HUES64 (cell line): ENCODE results near the gene VASN.

Source experiments
- H3K27ac ChIP-seq: 2 replicates; pipeline ENCODE4 v1.7.0; 2013; ENCODE audit warnings: low read depth, low read length, inconsistent platforms
- H3K27me3 ChIP-seq: 2 replicates; pipeline ENCODE4 v1.6.1; 2013; ENCODE audit warnings: mild to moderate bottlenecking, low read length; ENCODE audit not compliant: insufficient read depth
- H3K36me3 ChIP-seq: 2 replicates; pipeline ENCODE4 v1.6.1; 2013; ENCODE audit warnings: mild to moderate bottlenecking, low read length; ENCODE audit not compliant: insufficient read depth
- H3K4me1 ChIP-seq: 2 replicates; pipeline ENCODE4 v1.6.1; 2013; ENCODE audit warnings: mild to moderate bottlenecking, low read length, moderate library complexity; ENCODE audit not compliant: insufficient read depth
- H3K4me3 ChIP-seq: 2 replicates; pipeline ENCODE4 v1.5.1; 2013; ENCODE audit warnings: mild to moderate bottlenecking, low read length, moderate library complexity
- H3K9ac ChIP-seq: 2 replicates; pipeline ENCODE4 v1.6.1; 2013; ENCODE audit warnings: mild to moderate bottlenecking, low read depth, low read length
- H3K9me3 ChIP-seq: 2 replicates; pipeline ENCODE4 v1.6.1; 2013; ENCODE audit warnings: low read depth, low read length; ENCODE audit not compliant: insufficient read depth
- WGBS: fragments of 150-250, 120-280 bp; methylation state at CpG from one replicate; pipeline ENCODE4 v1.1.7; 2013; ENCODE audit warnings: missing lambda C conversion rate; 5-methylcytosine and 5-hydroxymethylcytosine counted together

VASN gene

DNA sequence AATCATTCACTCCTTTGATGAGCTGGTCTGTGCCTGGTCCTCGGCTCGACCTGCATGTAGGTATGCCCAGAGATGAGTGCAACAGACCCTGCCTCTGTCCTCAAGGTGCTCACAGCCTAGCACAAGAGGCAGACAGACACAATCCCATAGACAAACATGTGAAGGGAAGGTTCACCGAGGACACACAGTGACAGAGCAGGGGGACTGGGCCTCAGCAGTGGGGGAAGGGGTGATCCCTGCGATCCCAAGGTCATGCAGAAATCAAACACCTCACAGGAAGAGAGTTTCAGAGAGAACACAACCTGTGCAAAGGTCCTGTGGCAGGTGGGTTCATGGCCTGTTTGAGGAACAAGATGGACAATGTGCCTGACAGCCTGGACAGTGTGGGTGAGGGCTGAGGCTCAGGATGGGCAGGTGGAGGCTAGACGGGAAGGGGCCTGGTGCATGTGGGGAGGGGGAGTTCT is 4.2 kb upstream of the VASN start:
- H3K36me3 ChIP-seq: no peaks in the 10 kb centered on the region
- WGBS: 89% methylated on average over 5 of the region's 5 CpGs
- H3K27me3 ChIP-seq: no peaks in the 10 kb centered on the region
- H3K4me1 ChIP-seq: peaks cover 10% of the 10 kb centered on the region
- H3K27ac ChIP-seq: no peak overlapping the region
- H3K9ac ChIP-seq: no peak overlapping the region
- no peaks in the 10 kb centered on the region for H3K9me3 ChIP-seq
- no peak overlapping the region for H3K4me3 ChIP-seq

DNA sequence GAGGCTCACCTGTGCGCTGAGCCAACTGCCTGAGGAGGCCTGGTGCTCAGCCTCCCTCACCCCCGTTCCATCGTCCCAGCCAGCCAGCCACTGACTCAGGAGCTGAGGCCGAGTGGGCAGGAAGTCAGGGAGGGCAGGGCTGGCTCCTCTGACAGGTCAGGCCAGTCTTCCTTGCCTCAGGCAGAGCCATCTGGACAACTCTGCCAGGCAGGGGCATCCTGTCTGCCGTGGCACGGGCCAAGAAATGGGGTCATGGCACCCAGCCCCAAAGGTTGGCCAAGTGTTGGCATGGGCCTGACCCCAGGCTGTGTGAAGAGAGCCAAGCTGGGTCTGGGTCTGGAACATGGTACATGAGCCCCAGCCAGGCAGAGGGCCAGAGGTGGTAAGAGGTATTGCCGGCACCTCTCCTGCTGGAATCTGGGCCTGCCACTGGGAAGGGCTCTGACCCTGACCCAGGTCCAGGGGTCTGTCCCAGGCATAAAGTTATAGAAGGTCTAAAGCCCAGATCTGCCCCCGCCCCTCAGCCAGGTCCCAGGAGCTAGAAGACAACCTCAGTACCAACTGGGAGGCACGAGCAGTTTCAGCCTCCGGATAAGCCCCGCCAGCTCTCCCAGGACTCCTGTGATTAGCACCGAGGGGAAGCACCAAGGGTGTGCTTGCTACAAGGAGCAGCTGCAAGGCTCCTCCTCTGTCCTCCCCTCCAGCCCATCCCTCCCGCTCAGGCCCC is 2.5 kb upstream of the VASN start:
- no peak overlapping the region for H3K9ac ChIP-seq
- H3K9me3 ChIP-seq: no peaks in the 10 kb centered on the region
- H3K27ac ChIP-seq: no peak overlapping the region
- 84% methylated on average over 13 of the region's 13 CpGs for WGBS
- H3K36me3 ChIP-seq: no peaks in the 10 kb centered on the region
- no peaks in the 10 kb centered on the region for H3K27me3 ChIP-seq
- no peak overlapping the region for H3K4me3 ChIP-seq
- H3K4me1 ChIP-seq: peaks cover 26% of the 10 kb centered on the region

- Histone ChIP-seq H3K9ac (no peak overlapping the region), H3K27me3 (no peaks in the 10 kb centered on the region), H3K36me3 (no peaks in the 10 kb centered on the region), H3K4me1 (peaks cover 35% of the 10 kb centered on the region), H3K4me3 (no peak overlapping the region), H3K9me3 (no peaks in the 10 kb centered on the region), H3K27ac (no peak overlapping the region)
- 89% methylated on average over 3 of the region's 3 CpGs for WGBS
These were observed 1.5 kb upstream of the VASN start for GRCh38 chr16:4370151-4370550.

GRCh38 chr16:4370570-4371356 is 885 bp upstream of the VASN start:
- Histone ChIP-seq H3K36me3 (no peaks in the 10 kb centered on the region), H3K27me3 (no peaks in the 10 kb centered on the region), H3K4me3 (peak overlapping the region; percentile 71; the same call in 1 of the 2 replicates), H3K9me3 (no peaks in the 10 kb centered on the region), H3K27ac (no peak overlapping the region), H3K9ac (no peak overlapping the region), H3K4me1 (peaks cover 36% of the 10 kb centered on the region)
- 79% methylated on average over 14 of the region's 14 CpGs for WGBS

DNA sequence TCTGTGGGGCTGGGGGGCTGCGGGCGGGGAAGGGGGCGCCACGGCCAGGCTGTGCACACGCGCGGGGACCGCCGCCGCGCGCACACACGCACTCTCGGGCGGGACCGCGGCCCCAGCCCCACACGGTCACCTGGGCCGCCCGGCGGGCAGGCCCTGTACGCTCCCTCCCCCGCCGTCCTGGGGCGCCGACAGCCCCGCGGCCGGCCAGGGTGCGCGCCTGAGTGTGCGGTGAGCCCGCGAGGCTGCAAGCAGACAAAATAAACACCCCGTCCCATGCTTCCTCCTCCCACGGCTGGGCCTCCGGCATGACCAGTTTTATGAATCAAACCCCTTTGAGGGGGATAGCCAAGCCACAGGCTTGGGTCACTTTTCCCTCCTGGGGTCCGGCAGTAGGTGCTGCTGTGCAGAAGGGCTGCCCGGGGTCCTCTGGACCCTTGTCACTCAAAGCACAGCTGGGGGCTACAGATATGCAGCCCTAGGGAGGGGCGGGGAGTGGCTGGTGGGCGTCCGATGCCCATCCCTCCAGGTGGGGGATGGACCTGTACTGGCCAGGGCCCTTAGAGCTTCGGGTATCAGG is 441 bp downstream of the VASN start:
- Histone ChIP-seq H3K4me3 (peak overlapping the region; percentile 71), H3K27ac (no peak overlapping the region), H3K36me3 (no peaks in the 10 kb centered on the region), H3K4me1 (peaks cover 39% of the 10 kb centered on the region), H3K9me3 (no peaks in the 10 kb centered on the region), H3K9ac (peak overlapping the region; percentile 60), H3K27me3 (no peaks in the 10 kb centered on the region)
- WGBS: 3% methylated on average over 43 of the region's 43 CpGs

DNA sequence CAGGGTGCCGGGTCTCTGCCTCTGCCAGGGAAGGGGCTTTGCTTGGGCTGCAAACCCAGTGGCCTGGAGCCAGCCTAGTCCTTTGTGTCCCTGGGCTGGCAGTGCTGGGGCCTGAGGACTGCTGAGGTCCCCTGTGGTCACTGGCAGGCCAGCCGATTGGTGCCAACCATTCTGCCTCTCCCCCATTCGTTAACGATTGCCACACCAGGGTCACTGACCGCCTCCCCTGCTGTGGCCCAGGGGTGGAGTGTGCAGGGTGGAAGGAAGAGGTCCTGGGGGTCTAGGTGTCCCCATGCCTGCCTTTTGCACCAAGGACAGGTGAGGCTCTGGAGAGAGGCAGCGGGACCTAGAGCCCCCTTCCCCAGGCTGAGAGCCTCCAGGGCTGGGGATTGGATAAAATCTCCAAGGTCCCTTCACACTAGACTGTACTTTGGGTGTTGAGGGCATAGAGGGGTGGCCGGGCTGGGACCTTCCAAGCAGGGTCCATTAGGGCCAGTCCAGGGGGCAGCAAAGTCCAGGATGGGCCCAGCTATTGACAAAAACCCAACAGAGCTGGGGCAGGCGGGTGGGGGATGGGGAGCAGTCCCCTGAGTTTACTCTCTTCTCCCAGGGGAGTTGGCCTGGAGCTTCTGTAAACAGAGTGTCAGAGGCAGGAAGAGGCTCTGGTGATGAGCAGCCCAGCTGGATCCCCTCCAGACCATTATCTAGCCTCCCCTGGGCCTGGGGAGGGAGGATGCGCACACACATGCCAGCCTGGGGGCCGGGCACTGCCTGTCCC is 1.1 kb downstream of the VASN start:
- peaks cover 44% of the 10 kb centered on the region for H3K4me1 ChIP-seq
- peak overlapping the region; percentile 71 for H3K4me3 ChIP-seq
- H3K9me3 ChIP-seq: no peaks in the 10 kb centered on the region
- no peak overlapping the region; the same call in 1 of the 2 replicates for H3K27ac ChIP-seq
- peak overlapping the region; percentile 60; the same call in 1 of the 2 replicates for H3K9ac ChIP-seq
- no peaks in the 10 kb centered on the region for H3K27me3 ChIP-seq
- WGBS: 36% methylated on average over 9 of the region's 10 CpGs
- no peaks in the 10 kb centered on the region for H3K36me3 ChIP-seq

- H3K4me1 ChIP-seq: peaks cover 47% of the 10 kb centered on the region
- no peaks in the 10 kb centered on the region for H3K36me3 ChIP-seq
- H3K4me3 ChIP-seq: peak overlapping the region; percentile 6; the same call in 1 of the 2 replicates
- no peaks in the 10 kb centered on the region for H3K27me3 ChIP-seq
- peak overlapping the region; percentile 47; the same call in 1 of the 2 replicates for H3K27ac ChIP-seq
- H3K9me3 ChIP-seq: no peaks in the 10 kb centered on the region
- 52% methylated on average over 9 of the region's 9 CpGs for WGBS
- H3K9ac ChIP-seq: 0 out of 2 replicates have a peak overlapping the region, but pooled peaks have one; percentile 15
These were observed 1.8 kb downstream of the VASN start for GRCh38 chr16:4373356-4373908.

- Histone ChIP-seq H3K4me3 (peak overlapping the region; percentile 6; the same call in 1 of the 2 replicates), H3K9ac (0 out of 2 replicates have a peak overlapping the region, but pooled peaks have one; percentile 15)
- 27% methylated on average over 22 of the region's 30 CpGs for WGBS
These were observed 2.5 kb downstream of the VASN start for GRCh38 chr16:4373909-4374742.

GRCh38 chr16:4375717-4376116 is 4.1 kb downstream of the VASN start:
- H3K9me3 ChIP-seq: no peaks in the 10 kb centered on the region
- H3K4me3 ChIP-seq: no peak overlapping the region
- WGBS: 92% methylated on average over 15 of the region's 15 CpGs
- no peaks in the 10 kb centered on the region for H3K36me3 ChIP-seq
- H3K4me1 ChIP-seq: peaks cover 47% of the 10 kb centered on the region
- H3K27ac ChIP-seq: no peak overlapping the region
- no peak overlapping the region for H3K9ac ChIP-seq
- no peaks in the 10 kb centered on the region for H3K27me3 ChIP-seq

More at GRCh38 chr16:4373909-4374742, 2.5 kb downstream of the VASN start:
- H3K4me1 ChIP-seq: peaks cover 47% of the 10 kb centered on the region
- H3K27me3 ChIP-seq: no peaks in the 10 kb centered on the region
- no peaks in the 10 kb centered on the region for H3K9me3 ChIP-seq
- H3K36me3 ChIP-seq: no peaks in the 10 kb centered on the region
- H3K27ac ChIP-seq: peak overlapping the region; percentile 47; the same call in 1 of the 2 replicates
